ENCODE measurements around the gene TEX264. TPM values are rescaled to one million over a fixed set of nuclear protein-coding genes. Genes with fewer than 3 reads are reported as not detected.

TEX264 gene
- total RNA-seq, 1 donor from 2014 or later = 43.1 TPM

GRCh38 chr3:51662456-51662855 is 8.6 kb upstream of the TEX264 start:
- H3K9me3 Mint-ChIP-seq = no peaks in the 10 kb centered on the region
- intact Hi-C loops (cut with micrococcal nuclease) = no loop called here
- H3K36me3 Mint-ChIP-seq (ENCODE audit: low read depth) = peaks cover 47% of the 10 kb centered on the region
- H3K4me1 Mint-ChIP-seq (ENCODE audit: low read depth) = no peaks in the 10 kb centered on the region
- no peak for DNase-seq (ENCODE audit: low spot score)
- H3K27me3 Mint-ChIP-seq (ENCODE audit: low read depth) = no peaks in the 10 kb centered on the region
- no peak overlapping the region for H3K4me3 Mint-ChIP-seq (ENCODE audit: low read depth)
- no peak overlapping the region for H3K27ac Mint-ChIP-seq

DNA sequence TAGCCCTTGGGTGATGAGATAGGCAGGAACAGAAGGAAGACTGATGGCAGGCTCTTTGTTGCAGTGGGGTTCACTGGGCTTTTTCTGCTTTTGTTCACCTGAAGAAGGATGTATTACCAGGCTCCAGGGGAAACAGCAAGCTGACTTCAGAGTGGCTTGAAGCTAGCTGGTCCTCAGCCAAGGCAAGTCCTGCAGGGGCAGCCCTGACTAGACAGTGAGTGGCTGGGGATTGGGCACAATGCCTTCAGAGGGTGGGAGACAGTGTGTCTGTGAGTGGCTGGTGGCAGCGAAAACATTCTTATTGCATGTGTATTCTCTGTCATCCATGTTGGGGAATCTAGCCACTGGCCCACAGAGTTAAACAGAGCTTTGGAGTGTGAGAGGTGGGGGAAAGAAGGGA is 2.3 kb upstream of the TEX264 start:
- Mint-ChIP-seq H3K9me3 (no peaks in the 10 kb centered on the region), H3K36me3 (ENCODE audit: low read depth) (peaks cover 6% of the 10 kb centered on the region), H3K4me3 (ENCODE audit: low read depth) (no peak overlapping the region), H3K27ac (peak overlapping the region; percentile 67), H3K4me1 (ENCODE audit: low read depth) (peaks cover 39% of the 10 kb centered on the region), H3K27me3 (ENCODE audit: low read depth) (no peaks in the 10 kb centered on the region)
- DNase-seq (ENCODE audit: low spot score) = no peak
- intact Hi-C loops (cut with micrococcal nuclease) = loop anchor here (1.0 kb wide), 2 partner anchors 129 to 166 kb away; no protein-coding TSS in a partner anchor

DNA sequence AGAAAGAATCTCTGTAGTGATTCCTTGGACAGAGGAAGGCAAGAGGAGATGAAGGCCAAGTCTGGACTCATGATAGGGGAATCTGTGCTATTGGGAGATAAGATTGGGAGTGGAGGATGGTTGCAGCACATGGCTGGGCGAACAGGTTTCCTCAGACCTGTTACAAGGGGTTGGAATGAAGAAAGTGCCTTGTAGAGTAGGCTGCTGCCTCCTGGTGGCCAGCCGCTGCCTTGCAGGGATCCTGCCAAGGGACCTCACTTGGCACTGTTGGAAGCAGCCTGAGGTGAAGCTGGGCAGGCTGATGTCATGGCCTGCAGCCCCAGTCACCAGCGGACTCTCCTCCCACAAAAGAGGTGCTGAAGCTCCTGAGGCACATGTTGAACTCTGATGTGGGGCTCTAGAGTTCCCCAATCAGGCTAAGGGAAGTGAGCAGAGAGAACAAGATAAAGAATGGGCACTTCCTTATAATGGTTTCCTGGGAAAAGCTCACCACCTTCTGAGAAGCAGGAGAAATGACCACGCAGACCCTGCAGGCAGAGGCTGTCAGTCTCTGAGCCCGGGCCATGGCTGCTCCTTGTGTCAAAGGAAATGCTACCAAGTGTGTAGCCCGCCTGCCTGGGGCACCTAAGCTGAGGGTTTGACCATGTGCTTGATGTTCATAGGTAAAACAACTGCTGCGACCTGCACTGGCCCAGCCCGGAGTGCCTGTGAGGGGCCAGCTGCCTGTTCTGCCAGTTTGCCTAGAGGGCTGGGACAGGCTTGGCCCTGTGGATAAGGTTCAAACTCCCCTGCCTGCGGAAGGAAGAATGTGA is 1.6 kb upstream of the TEX264 start:
- DNase-seq (ENCODE audit: low spot score) = peak; percentile 73
- H3K27ac Mint-ChIP-seq = peak overlapping the region; percentile 67
- H3K4me1 Mint-ChIP-seq (ENCODE audit: low read depth) = peaks cover 44% of the 10 kb centered on the region
- intact Hi-C loops (cut with micrococcal nuclease) = loop anchor here (1.0 to 10.0 kb wide), 6 partner anchors 17 to 1315 kb away; partner anchors contain the start of genes CYB561D2, NPRL2, RBM15B and RRP9
- H3K9me3 Mint-ChIP-seq = no peaks in the 10 kb centered on the region
- H3K36me3 Mint-ChIP-seq (ENCODE audit: low read depth) = peaks cover 6% of the 10 kb centered on the region
- H3K27me3 Mint-ChIP-seq (ENCODE audit: low read depth) = no peaks in the 10 kb centered on the region
- peak overlapping the region; percentile 72 for H3K4me3 Mint-ChIP-seq (ENCODE audit: low read depth)

- H3K36me3 Mint-ChIP-seq (ENCODE audit: low read depth) = peaks cover 14% of the 10 kb centered on the region
- no peaks in the 10 kb centered on the region for H3K27me3 Mint-ChIP-seq (ENCODE audit: low read depth)
- no peak for DNase-seq (ENCODE audit: low spot score)
- peak overlapping the region; percentile 68 for H3K4me3 Mint-ChIP-seq (ENCODE audit: low read depth)
- H3K4me1 Mint-ChIP-seq (ENCODE audit: low read depth) = peaks cover 51% of the 10 kb centered on the region
- H3K9me3 Mint-ChIP-seq = no peaks in the 10 kb centered on the region
- intact Hi-C loops (cut with micrococcal nuclease) = loop anchor here (2.0 to 10.0 kb wide), 4 partner anchors 17 to 1315 kb away; partner anchors contain the start of genes CYB561D2, NPRL2, RBM15B and RRP9
- H3K27ac Mint-ChIP-seq = peak overlapping the region; percentile 47
Measured at GRCh38 chr3:51670053-51670822, 814 bp upstream of the TEX264 start.

DNA sequence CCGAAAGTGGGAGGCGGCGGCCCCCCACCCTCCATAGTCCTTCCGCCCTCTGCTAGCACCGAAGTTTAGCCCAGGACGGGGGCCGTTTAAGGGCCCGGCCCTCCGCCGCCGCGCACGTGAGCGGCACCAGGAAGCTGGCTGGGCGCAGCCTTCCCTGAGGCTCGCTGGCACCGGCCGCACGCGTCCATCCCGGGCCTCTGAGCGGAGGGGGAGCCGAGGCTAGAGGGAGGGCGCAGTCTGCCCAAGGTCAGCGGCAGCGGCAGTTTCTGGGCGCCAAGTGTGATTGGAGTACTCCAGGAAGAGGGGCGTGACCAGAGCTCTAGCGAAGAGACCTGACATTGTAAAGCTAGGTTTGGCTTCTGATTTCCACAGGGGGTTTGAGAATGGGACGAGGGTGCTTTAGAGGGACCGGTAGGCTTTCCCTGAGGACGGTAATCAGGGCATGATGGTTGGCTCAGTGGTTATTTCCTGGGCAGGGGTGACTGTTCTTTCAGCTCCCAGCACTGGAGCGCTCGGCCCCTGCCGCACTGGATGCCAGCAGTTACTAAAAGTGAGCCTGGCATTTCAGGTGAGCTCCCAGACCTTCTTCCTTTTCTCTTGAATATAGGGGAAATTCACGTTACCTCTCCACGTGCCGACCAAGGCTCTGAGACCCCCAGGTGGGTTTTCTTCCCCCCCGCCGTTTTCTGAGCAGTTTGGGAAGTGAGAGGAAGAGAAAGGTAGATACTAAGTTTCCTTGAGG is 853 bp downstream of the TEX264 start:
- H3K27ac Mint-ChIP-seq = peak overlapping the region; percentile 79
- H3K36me3 Mint-ChIP-seq (ENCODE audit: low read depth) = peaks cover 31% of the 10 kb centered on the region
- H3K4me3 Mint-ChIP-seq (ENCODE audit: low read depth) = peak overlapping the region; percentile 86
- no peaks in the 10 kb centered on the region for H3K9me3 Mint-ChIP-seq
- no peaks in the 10 kb centered on the region for H3K27me3 Mint-ChIP-seq (ENCODE audit: low read depth)
- intact Hi-C loops (cut with micrococcal nuclease) = loop anchor here (1.0 to 10.0 kb wide), 5 partner anchors 10 to 1317 kb away; partner anchors contain the start of genes CYB561D2, NPRL2, RBM15B and RRP9
- H3K4me1 Mint-ChIP-seq (ENCODE audit: low read depth) = peaks cover 65% of the 10 kb centered on the region
- peak; percentile 55 for DNase-seq (ENCODE audit: low spot score)

GRCh38 chr3:51673181-51673801 is 2.2 kb downstream of the TEX264 start:
- Mint-ChIP-seq H3K4me1 (ENCODE audit: low read depth) (peaks cover 74% of the 10 kb centered on the region), H3K4me3 (ENCODE audit: low read depth) (peak overlapping the region; percentile 59), H3K27me3 (ENCODE audit: low read depth) (no peaks in the 10 kb centered on the region), H3K36me3 (ENCODE audit: low read depth) (peaks cover 34% of the 10 kb centered on the region), H3K9me3 (no peaks in the 10 kb centered on the region), H3K27ac (peak overlapping the region; percentile 20)
- intact Hi-C loops (cut with micrococcal nuclease) = loop anchor here (10.0 kb wide), 1 partner anchor 1318 kb away; the partner anchor contains the start of genes CYB561D2, NPRL2 and TMEM115
- no peak for DNase-seq (ENCODE audit: low spot score)

DNA sequence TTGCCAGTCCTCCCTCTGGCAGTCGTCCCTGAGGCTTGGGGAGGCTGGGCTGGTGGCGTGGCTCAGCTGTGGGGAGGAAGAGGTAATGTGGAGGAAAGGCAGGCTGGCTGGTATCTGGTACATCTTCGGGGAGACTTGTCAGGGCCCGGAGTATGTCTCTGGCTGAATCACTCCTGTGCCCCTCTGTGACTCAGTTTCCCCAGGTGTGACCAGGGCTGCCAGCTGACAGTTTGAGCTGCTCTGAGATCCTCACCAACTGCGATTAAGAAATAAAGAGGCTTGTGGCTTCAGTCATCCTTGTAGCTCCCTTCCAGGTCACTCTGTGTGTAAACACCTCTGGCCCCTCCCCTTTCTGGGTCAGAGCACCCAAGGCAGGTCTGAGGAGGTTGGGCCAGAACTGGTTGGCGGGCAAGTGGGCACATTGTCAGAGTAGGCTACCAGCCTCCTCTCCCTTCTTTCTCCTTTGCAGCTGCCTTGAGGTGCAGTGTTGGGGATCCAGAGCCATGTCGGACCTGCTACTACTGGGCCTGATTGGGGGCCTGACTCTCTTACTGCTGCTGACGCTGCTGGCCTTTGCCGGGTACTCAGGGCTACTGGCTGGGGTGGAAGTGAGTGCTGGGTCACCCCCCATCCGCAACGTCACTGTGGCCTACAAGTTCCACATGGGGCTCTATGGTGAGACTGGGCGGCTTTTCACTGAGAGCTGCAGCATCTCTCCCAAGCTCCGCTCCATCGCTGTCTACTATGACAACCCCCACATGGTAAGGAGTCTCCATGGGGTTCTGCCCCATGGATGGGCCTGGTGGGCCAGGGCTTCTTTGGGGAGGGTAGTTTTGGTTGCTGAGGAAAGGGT is 3.0 kb downstream of the TEX264 start:
- peak overlapping the region; percentile 59 for H3K4me3 Mint-ChIP-seq (ENCODE audit: low read depth)
- no peaks in the 10 kb centered on the region for H3K9me3 Mint-ChIP-seq
- H3K36me3 Mint-ChIP-seq (ENCODE audit: low read depth) = peaks cover 34% of the 10 kb centered on the region
- H3K27me3 Mint-ChIP-seq (ENCODE audit: low read depth) = no peaks in the 10 kb centered on the region
- DNase-seq (ENCODE audit: low spot score) = no peak
- intact Hi-C loops (cut with micrococcal nuclease) = loop anchor here (10.0 kb wide), 1 partner anchor 1319 kb away; the partner anchor contains the start of genes CYB561D2, NPRL2 and TMEM115
- peaks cover 75% of the 10 kb centered on the region for H3K4me1 Mint-ChIP-seq (ENCODE audit: low read depth)
- H3K27ac Mint-ChIP-seq = peak overlapping the region; percentile 20

- DNase-seq (ENCODE audit: low spot score) = no peak
- H3K27ac Mint-ChIP-seq = peak overlapping the region; percentile 80
- peaks cover 34% of the 10 kb centered on the region for H3K36me3 Mint-ChIP-seq (ENCODE audit: low read depth)
- intact Hi-C loops (cut with micrococcal nuclease) = loop anchor here (10.0 kb wide), 1 partner anchor 1320 kb away; the partner anchor contains the start of genes CYB561D2, NPRL2 and TMEM115
- H3K9me3 Mint-ChIP-seq = no peaks in the 10 kb centered on the region
- no peak overlapping the region for H3K4me3 Mint-ChIP-seq (ENCODE audit: low read depth)
- H3K27me3 Mint-ChIP-seq (ENCODE audit: low read depth) = no peaks in the 10 kb centered on the region
- H3K4me1 Mint-ChIP-seq (ENCODE audit: low read depth) = peaks cover 67% of the 10 kb centered on the region
Measured at GRCh38 chr3:51675201-51675611, 4.2 kb downstream of the TEX264 start.

DNA sequence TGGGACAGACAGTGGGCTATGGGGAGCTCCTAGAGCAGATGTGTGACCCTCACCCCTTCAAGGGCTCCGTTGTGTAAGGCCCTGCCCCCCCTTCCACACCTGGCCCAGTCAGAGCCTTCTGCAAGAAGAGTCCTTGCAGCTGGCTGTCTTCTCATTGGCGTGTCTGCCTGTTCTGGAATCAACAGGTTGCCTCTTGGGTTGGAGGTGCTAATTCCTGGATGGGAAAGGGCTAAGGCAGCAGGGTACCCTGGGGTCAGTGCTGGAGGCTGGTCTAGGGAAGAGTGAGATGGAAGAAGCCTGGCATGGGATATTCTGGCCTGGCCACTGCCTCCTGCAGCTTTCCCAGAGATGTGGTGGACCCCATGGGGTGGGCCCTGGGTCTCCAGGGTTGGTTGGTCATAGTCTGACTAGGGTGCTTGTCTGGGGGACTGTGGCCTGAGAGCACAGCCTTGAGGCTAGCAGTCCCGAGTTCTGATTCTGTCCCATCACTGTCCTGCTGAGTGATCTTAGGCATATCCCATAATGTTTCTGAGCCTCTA is 5.1 kb downstream of the TEX264 start:
- DNase-seq (ENCODE audit: low spot score) = no peak
- H3K4me1 Mint-ChIP-seq (ENCODE audit: low read depth) = peaks cover 70% of the 10 kb centered on the region
- H3K36me3 Mint-ChIP-seq (ENCODE audit: low read depth) = peaks cover 36% of the 10 kb centered on the region
- intact Hi-C loops (cut with micrococcal nuclease) = loop anchor here (10.0 kb wide), 1 partner anchor 1321 kb away; the partner anchor contains the start of genes CYB561D2, NPRL2 and TMEM115
- no peaks in the 10 kb centered on the region for H3K9me3 Mint-ChIP-seq
- H3K4me3 Mint-ChIP-seq (ENCODE audit: low read depth) = no peak overlapping the region
- H3K27me3 Mint-ChIP-seq (ENCODE audit: low read depth) = no peaks in the 10 kb centered on the region
- peak overlapping the region; percentile 47 for H3K27ac Mint-ChIP-seq

GRCh38 chr3:51677358-51677757 is 6.3 kb downstream of the TEX264 start:
- H3K9me3 Mint-ChIP-seq = no peaks in the 10 kb centered on the region
- peak overlapping the region; percentile 51 for H3K27ac Mint-ChIP-seq
- no peak for DNase-seq (ENCODE audit: low spot score)
- H3K4me3 Mint-ChIP-seq (ENCODE audit: low read depth) = no peak overlapping the region
- H3K36me3 Mint-ChIP-seq (ENCODE audit: low read depth) = peaks cover 43% of the 10 kb centered on the region
- H3K27me3 Mint-ChIP-seq (ENCODE audit: low read depth) = no peaks in the 10 kb centered on the region
- peaks cover 76% of the 10 kb centered on the region for H3K4me1 Mint-ChIP-seq (ENCODE audit: low read depth)
- intact Hi-C loops (cut with micrococcal nuclease) = loop anchor here (10.0 kb wide), 1 partner anchor 1323 kb away; the partner anchor contains the start of genes CYB561D2, NPRL2 and TMEM115

DNA sequence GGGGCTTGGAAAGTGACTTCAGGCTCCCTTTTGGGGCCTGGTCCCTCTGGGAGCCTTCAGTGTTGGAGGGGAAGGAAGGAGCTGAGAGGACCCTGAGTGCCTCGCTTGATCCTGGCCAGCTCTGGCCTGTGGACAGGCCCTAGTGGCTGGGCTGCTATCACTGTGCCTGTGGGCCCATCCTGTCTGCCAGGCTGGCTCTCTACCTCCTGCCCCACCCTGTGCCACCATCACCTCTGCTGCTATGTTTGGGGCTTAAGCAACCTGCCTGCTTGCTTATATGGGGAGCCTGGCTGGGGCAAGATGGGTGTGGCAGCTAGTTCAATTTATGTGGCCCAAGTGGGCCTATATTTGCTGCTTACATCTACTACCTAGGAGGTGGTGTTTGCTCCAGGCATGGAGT is 7.1 kb downstream of the TEX264 start:
- Mint-ChIP-seq H3K9me3 (no peaks in the 10 kb centered on the region), H3K4me3 (ENCODE audit: low read depth) (no peak overlapping the region), H3K36me3 (ENCODE audit: low read depth) (peaks cover 39% of the 10 kb centered on the region), H3K27ac (peak overlapping the region; percentile 51), H3K4me1 (ENCODE audit: low read depth) (peaks cover 75% of the 10 kb centered on the region), H3K27me3 (ENCODE audit: low read depth) (no peaks in the 10 kb centered on the region)
- no peak for DNase-seq (ENCODE audit: low spot score)
- intact Hi-C loops (cut with micrococcal nuclease) = loop anchor here (10.0 kb wide), 1 partner anchor 1323 kb away; the partner anchor contains the start of genes CYB561D2, NPRL2 and TMEM115
